ENCODE data around the gene ZXDC. TPM values are rescaled to one million over a fixed set of nuclear protein-coding genes. Genes with fewer than 3 reads are reported as not detected.

Gene ZXDC
- total RNA-seq, 4 donors from 2014 or later = 40.5 to 97.5 (median 61.2) TPM

DNA sequence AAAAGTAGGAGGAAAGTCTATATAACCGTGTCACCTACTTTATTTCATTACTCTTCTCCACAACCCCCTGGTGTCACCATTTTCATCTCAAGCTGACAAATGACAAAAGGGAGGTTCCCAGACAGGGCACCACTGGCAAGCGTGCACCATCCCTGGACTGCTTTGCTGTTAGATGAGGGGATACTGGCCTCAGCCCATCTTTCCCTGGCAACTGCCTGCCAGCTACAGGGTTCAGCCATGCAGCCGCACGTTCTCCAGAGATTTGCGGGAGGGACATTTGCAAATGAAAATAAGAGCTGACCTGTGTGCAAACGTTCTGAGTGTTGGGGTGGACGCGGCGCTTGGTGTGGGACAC, 41.2 kb upstream of the ZXDC start:
- no peak for DNase-seq (ENCODE audit: low spot score in 2 of 2)
- Histone ChIP-seq H3K27ac (no peak overlapping the region), H3K4me3 (no peak overlapping the region), H3K9me3 (no peaks in the 10 kb centered on the region), H3K4me1 (no peaks in the 10 kb centered on the region), H3K36me3 (no peaks in the 10 kb centered on the region), H3K27me3 (peaks cover 13% of the 10 kb centered on the region)
- no peak for TF ChIP-seq POLR2AphosphoS5 (IDR thresholded peaks at IDR 0.05)
- TF ChIP-seq, protein P1, sequence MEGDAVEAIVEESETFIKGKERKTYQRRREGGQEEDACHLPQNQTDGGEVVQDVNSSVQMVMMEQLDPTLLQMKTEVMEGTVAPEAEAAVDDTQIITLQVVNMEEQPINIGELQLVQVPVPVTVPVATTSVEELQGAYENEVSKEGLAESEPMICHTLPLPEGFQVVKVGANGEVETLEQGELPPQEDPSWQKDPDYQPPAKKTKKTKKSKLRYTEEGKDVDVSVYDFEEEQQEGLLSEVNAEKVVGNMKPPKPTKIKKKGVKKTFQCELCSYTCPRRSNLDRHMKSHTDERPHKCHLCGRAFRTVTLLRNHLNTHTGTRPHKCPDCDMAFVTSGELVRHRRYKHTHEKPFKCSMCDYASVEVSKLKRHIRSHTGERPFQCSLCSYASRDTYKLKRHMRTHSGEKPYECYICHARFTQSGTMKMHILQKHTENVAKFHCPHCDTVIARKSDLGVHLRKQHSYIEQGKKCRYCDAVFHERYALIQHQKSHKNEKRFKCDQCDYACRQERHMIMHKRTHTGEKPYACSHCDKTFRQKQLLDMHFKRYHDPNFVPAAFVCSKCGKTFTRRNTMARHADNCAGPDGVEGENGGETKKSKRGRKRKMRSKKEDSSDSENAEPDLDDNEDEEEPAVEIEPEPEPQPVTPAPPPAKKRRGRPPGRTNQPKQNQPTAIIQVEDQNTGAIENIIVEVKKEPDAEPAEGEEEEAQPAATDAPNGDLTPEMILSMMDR (IDR thresholded peaks at IDR 0.05) = no peak
- TF ChIP-seq POLR2A (IDR thresholded peaks at IDR 0.05) = no peak
- no peak for TF ChIP-seq EP300 (IDR thresholded peaks at IDR 0.05)
- 81% methylated on average over 9 of the region's 9 CpGs for WGBS

- H3K27me3 ChIP-seq = peaks cover 9% of the 10 kb centered on the region
- H3K36me3 ChIP-seq = no peaks in the 10 kb centered on the region
- H3K4me3 ChIP-seq = no peak overlapping the region
- TF ChIP-seq POLR2AphosphoS5 (IDR thresholded peaks at IDR 0.05) (no peak), EP300 (IDR thresholded peaks at IDR 0.05) (no peak), POLR2A (IDR thresholded peaks at IDR 0.05) (no peak)
- TF ChIP-seq, protein P1 (IDR thresholded peaks at IDR 0.05) = no peak
- H3K27ac ChIP-seq = no peak overlapping the region
- no peak for DNase-seq (ENCODE audit: low spot score in 2 of 2)
- WGBS = 94% methylated on average over 5 of the region's 6 CpGs
- no peaks in the 10 kb centered on the region for H3K4me1 ChIP-seq
- no peaks in the 10 kb centered on the region for H3K9me3 ChIP-seq
These were observed 40.7 kb upstream of the ZXDC start for GRCh38 chr3:126516152-126516935.

DNA sequence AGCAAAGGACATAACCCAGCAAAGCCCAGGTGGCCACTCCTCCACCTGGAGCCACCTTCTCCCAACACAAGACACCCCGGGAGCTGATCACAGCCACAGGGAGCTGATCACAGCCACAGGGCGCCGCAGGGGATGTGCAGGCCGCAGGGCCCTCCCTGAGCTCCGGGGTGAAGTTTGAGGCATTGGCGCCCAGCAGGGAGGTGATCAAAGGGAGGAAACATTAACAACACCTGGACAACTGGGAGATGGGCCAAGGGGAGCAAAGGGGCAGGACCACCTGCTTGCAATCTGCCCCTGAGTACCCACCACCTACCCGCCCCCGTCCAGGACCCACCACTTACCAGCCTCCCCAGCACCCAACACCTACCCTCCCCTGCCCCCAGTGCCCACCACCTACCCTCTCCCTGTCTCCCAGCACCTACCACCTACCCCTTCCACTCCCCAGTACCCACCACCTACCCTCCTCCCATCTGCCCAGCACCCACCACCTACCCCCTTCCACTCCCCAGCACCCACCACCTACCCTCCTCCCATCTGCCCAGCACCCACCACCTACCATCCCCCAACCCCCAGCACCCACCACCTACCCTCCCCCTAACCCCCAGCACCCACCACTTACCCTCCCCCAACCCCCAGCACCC, 39.5 kb upstream of the ZXDC start:
- Histone ChIP-seq H3K27me3 (peaks cover 7% of the 10 kb centered on the region), H3K9me3 (no peaks in the 10 kb centered on the region), H3K4me3 (no peak overlapping the region), H3K27ac (no peak overlapping the region), H3K36me3 (no peaks in the 10 kb centered on the region), H3K4me1 (no peaks in the 10 kb centered on the region)
- WGBS = 96% methylated on average over 5 of the region's 8 CpGs
- TF ChIP-seq POLR2AphosphoS5 (IDR thresholded peaks at IDR 0.05) (no peak), POLR2A (IDR thresholded peaks at IDR 0.05) (no peak), EP300 (IDR thresholded peaks at IDR 0.05) (no peak)
- TF ChIP-seq, protein P1 (IDR thresholded peaks at IDR 0.05) = no peak
- no peak for DNase-seq (ENCODE audit: low spot score in 2 of 2)

- H3K4me3 ChIP-seq = no peak overlapping the region
- H3K4me1 ChIP-seq = peaks cover 5% of the 10 kb centered on the region
- H3K27me3 ChIP-seq = peaks cover 5% of the 10 kb centered on the region
- H3K9me3 ChIP-seq = no peaks in the 10 kb centered on the region
- WGBS = 85% methylated on average over 11 of the region's 11 CpGs
- TF ChIP-seq POLR2AphosphoS5 (IDR thresholded peaks at IDR 0.05) = no peak
- TF ChIP-seq, protein P1 (IDR thresholded peaks at IDR 0.05) = no peak
- TF ChIP-seq POLR2A (IDR thresholded peaks at IDR 0.05) = no peak
- TF ChIP-seq EP300 (IDR thresholded peaks at IDR 0.05) = no peak
- H3K36me3 ChIP-seq = no peaks in the 10 kb centered on the region
- no peak overlapping the region for H3K27ac ChIP-seq
- no peak for DNase-seq (ENCODE audit: low spot score in 2 of 2)
These were observed 38.5 kb upstream of the ZXDC start for GRCh38 chr3:126514161-126514560.

GRCh38 chr3:126512916-126513650, 37.4 kb upstream of the ZXDC start:
- Histone ChIP-seq H3K27ac (no peak overlapping the region), H3K4me3 (no peak overlapping the region), H3K4me1 (peaks cover 5% of the 10 kb centered on the region), H3K9me3 (no peaks in the 10 kb centered on the region), H3K27me3 (peaks cover 1% of the 10 kb centered on the region), H3K36me3 (no peaks in the 10 kb centered on the region)
- 30% methylated on average over 5 of the region's 12 CpGs for WGBS
- TF ChIP-seq POLR2A (IDR thresholded peaks at IDR 0.05) (no peak), EP300 (IDR thresholded peaks at IDR 0.05) (no peak), POLR2AphosphoS5 (IDR thresholded peaks at IDR 0.05) (no peak)
- DNase-seq (ENCODE audit: low spot score in 2 of 2) = no peak

All from suprapubic skin (tissue), 4 donors.